ENCODE results near the gene PTOV1. TPM values are rescaled to one million over a fixed set of nuclear protein-coding genes. Genes with fewer than 3 reads are reported as not detected.

Gene PTOV1
- total RNA-seq, 2 experiments from 2014 or later, result 105 to 124 TPM

GRCh38 chr19:49895566-49896297 lies 44.8 kb downstream of the PTOV1 start:
- Histone ChIP-seq H3K27ac (ENCODE audit: low read depth, low read length, poor library complexity, severe bottlenecking) (peak overlapping the region; percentile 66), H3K9me2 (ENCODE audit: insufficient read depth, low read length) (no peaks in the 10 kb centered on the region), H3K79me2 (ENCODE audit: insufficient read depth, low read depth, low read length) (no peaks in the 10 kb centered on the region), H3K4me2 (ENCODE audit: low read length) (peak overlapping the region; percentile 96), H3K4me3 (ENCODE audit: low read depth, low read length, poor library complexity, severe bottlenecking) (no peak overlapping the region), H3K4me1 (ENCODE audit: insufficient read depth, low read length, poor library complexity, severe bottlenecking) (peaks cover 46% of the 10 kb centered on the region), H3K9me3 (ENCODE audit: low read length) (no peaks in the 10 kb centered on the region), H4K20me1 (ENCODE audit: insufficient read depth, low read length) (no peaks in the 10 kb centered on the region), H2AFZ (ENCODE audit: low read length) (no peak overlapping the region), H3K36me3 (ENCODE audit: insufficient read depth, low read length) (no peaks in the 10 kb centered on the region)
- TF ChIP-seq CTCF (conservative IDR thresholded peaks at IDR 0.05; ENCODE audit: low read length) (no peak), EZH2phosphoT487 (IDR thresholded peaks at IDR 0.05; ENCODE audit: borderline replicate concordance, low read depth, low read length) (no peak)
- CTCF ChIA-PET (ENCODE audit: unreplicated experiment), result no interaction called here
- no TSS peak for BruUV-seq (replicated peaks)
- intact Hi-C loops (cut with micrococcal nuclease; ENCODE audit: unreplicated experiment), result no loop called here
- POLR2A ChIA-PET, result interaction anchor here (0.6 to 1.2 kb wide), 2 partner anchors 19 to 33 kb away, joined by 3 to 4 read pairs; partner anchors contain the start of genes AKT1S1 and ATF5
- DNase-seq (ENCODE audit: low spot score), result no peak

- H3K9me3 ChIP-seq (ENCODE audit: low read length), result no peaks in the 10 kb centered on the region
- peaks cover 43% of the 10 kb centered on the region for H3K4me1 ChIP-seq (ENCODE audit: insufficient read depth, low read length, poor library complexity, severe bottlenecking)
- H3K4me3 ChIP-seq (ENCODE audit: low read depth, low read length, poor library complexity, severe bottlenecking), result peak within 1 kb of the TSS; percentile 55
- H3K36me3 ChIP-seq (ENCODE audit: insufficient read depth, low read length), result no peaks in the 10 kb centered on the region
- H3K27ac ChIP-seq (ENCODE audit: low read depth, low read length, poor library complexity, severe bottlenecking), result peak within 1 kb of the TSS; percentile 66
- DNase-seq (ENCODE audit: low spot score), result peak; percentile 77
- TF ChIP-seq EZH2phosphoT487 (IDR thresholded peaks at IDR 0.05; ENCODE audit: borderline replicate concordance, low read depth, low read length) (no peak), CTCF (conservative IDR thresholded peaks at IDR 0.05; ENCODE audit: low read length) (no peak)
- H2AFZ ChIP-seq (ENCODE audit: low read length), result peak within 1 kb of the TSS; percentile 63; the same call in 1 of the 2 replicates
- intact Hi-C loops (cut with micrococcal nuclease; ENCODE audit: unreplicated experiment), result loop anchor here (1.0 kb wide), 1 partner anchor 27 kb away; no protein-coding TSS in a partner anchor
- no TSS peak for BruUV-seq (replicated peaks)
- CTCF ChIA-PET (ENCODE audit: unreplicated experiment), result no interaction called here
- peak within 1 kb of the TSS; percentile 96 for H3K4me2 ChIP-seq (ENCODE audit: low read length)
- POLR2A ChIA-PET, result interaction anchor here (1.2 to 1.8 kb wide), 2 partner anchors 28 to 32 kb away, joined by 4 to 6 read pairs; partner anchors contain the start of gene ATF5
- no peaks in the 10 kb centered on the region for H3K79me2 ChIP-seq (ENCODE audit: insufficient read depth, low read depth, low read length)
- no peaks in the 10 kb centered on the region for H4K20me1 ChIP-seq (ENCODE audit: insufficient read depth, low read length)
- no peaks in the 10 kb centered on the region for H3K9me2 ChIP-seq (ENCODE audit: insufficient read depth, low read length)
Observed at GRCh38 chr19:49896863-49897621, 46.1 kb downstream of the PTOV1 start, which contains the start of gene IL4I1. Gene IL4I1, minus strand, starts transcription at chr19:49896887. Its CDS starts 727 bp downstream, at chr19:49896160.
